HG03108 (cell line): ENCODE measurements around the gene FSTL1.

Experiments used
- ATAC-seq: cut with Tn5 transposase; IDR thresholded peaks from one replicate; pipeline ENCODE4 v1.9.1; 2021; ENCODE audit warnings: moderate library complexity; ENCODE audit not compliant: unreplicated experiment

The FSTL1 gene

DNA sequence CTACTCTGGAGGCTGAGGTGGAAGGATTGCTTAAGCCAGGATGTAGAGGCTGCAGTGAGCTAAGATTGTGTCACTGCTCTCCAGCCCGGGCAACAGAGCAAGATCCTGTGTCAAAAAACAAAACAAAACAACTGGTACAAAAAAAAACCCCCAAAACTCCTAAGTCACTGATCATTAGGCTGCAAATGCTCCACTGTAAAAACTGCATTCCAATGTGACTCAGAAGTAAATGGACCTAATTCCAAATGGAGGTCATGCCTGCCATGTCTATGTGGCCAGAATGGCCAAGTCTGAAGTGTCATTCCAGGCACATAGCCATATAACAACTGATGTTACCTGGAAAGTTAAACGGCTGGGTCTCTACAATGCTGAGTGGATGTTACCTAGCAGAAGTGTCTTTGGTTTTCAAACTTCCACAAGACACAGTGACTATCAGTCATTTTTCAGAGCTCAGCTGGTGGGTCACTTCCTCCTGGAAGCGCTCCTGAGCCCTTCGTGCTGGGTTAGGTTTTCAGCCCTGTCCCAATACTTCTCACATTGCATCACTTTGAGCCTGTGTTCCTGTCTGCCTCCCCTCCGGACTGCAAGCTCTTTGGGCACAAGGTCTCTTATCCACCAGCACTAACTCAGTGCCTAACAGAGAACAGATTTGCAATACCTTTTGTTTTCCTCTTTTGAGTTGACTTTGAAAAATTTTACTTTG lies 10.6 kb downstream of the FSTL1 start:
- ATAC-seq: no peak

DNA sequence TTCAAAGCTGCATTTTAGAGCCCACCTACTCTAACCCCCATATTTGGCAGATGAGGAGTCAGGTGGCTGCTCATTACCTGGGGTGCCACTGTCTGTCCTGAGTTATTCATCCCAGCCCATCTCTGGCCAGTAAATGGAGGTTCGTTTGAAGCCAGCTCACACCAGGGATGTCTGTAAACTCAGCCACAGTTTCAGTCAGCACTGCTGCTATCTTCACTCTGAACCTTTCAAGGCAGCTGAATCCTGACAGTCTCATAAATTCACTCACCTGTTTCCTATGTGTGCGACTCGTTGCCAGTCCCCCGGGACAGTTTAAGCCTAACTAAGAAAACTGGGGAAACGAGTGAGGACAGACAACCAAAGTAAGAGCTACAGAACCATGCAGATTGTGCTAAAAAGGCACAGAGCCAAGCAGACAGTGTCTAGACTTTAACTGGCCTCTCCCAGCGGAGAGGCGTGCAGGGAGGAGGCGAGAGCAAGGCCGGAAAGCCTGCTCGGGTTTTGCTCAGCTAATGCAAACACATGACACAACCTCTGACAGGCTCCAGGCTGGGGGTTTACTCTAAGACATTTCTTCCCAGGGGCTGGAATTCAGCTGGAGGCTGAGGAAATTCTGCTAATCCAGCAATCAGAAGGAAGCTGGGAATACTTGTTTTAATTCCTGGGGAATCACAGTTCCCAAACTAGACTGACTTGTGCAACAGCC lies 12.0 kb downstream of the FSTL1 start:
- ATAC-seq: no peak

DNA sequence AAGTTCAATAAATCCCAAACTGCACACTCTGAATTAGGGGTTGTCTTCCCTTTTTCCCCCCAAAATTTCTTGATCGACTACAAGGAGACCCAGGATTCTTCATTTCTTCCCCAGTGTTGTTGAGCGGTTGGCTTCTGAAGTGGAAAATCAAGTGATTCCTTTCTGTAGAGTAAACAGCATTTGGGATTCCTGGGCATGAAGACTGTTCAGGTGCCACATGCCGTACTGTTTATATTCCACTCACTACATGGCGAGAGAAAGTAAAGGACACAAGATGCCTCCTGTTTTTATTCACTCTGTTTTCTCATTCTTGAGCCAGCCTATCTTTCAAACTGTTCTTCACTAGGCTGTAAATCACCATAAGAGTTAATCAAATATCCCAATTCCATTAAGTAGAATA lies 12.6 kb downstream of the FSTL1 start:
- ATAC-seq: no peak

DNA sequence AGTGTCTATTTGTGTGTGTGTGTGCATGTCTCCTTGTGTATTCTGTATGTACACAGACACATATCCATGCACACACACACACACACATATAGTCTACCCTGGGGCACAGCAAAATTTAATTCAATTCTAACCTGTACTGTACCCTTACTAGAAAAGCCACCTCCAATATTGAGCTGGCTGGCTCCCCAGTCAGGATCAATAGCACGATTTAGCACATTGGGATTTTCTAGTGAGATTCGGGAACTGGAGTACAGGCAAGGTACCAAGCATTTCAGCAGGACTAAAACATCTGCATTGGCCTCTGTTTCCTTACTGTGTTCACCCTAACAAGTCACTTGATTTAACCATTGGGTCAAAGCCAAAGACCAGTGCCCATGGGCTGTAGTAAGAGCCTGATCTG lies 13.2 kb downstream of the FSTL1 start:
- ATAC-seq: no peak

DNA sequence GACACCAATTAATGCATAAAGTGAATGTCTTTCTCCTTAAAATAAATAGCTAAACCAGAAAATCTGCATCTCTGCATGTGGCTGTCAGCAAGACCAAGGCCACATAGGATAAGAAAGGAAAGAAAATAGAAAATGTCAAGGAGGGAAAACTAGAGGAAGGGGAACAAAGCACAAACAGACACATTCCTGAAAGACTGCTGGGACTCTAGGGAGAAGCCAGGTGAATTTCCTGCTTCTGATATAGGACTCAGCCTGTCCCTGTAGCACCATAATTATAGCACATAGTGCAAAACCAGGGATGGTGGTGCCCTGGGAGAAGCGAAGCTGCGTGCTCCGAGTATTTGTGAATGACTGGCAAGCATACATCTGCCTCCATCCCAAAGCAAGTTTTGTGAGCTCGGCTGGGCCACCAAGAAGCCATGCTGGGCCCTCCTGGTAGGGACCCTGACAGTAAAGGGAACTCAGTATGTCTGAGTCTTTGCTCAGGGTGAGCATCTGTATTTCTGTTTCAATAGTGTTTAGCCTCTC lies 14.2 kb downstream of the FSTL1 start:
- ATAC-seq: no peak

DNA sequence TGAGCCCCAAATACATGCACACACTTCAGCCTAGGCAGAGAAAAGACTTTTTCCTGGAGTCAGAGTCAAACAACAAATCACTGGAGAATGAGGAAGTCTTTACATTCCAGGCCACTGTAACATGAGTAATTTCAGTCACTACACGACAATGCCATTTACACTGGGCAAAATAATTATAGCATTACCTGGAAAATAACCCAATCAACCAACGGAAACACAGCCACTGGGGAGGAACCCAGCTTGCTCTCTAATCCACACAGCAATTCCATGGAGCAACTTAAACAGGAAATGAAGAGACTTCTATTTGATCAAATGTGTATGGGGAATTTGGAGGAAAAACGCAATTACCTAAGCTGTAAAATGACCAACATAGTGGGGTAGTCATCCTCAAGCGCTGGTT lies 15.2 kb downstream of the FSTL1 start:
- no peak for ATAC-seq

DNA sequence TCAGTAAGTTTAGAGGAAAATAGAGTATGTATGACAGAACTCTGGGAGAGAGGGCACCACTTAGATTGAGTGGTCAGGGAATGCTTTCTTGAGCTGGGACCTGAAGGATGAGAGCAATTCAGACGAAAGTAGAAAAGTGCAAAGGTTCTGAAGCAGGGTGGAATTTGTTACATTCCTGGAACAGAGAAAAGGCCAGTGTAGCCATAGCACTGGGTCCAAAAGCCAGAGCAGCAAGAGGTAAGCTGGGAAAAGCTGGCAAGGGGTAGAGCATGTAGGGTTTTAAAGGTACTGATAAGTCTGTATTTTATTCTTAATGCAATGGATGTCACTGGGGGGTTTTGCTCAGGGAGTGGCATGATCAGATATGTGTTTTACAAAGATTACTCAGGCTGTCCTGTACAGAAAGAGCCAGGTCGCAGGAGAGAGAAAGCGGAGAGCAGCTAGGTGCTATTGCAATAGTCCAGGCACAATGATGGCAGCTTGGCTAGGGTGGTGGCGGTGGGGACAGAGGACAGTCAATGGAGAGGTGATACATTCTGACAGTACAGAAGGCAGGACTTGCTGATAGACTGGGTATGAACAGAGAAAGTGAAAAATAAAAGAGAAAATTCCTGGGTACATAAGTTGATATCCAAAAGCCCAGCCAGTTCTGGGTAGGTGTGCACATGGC lies 17.0 kb downstream of the FSTL1 start:
- ATAC-seq: no peak

DNA sequence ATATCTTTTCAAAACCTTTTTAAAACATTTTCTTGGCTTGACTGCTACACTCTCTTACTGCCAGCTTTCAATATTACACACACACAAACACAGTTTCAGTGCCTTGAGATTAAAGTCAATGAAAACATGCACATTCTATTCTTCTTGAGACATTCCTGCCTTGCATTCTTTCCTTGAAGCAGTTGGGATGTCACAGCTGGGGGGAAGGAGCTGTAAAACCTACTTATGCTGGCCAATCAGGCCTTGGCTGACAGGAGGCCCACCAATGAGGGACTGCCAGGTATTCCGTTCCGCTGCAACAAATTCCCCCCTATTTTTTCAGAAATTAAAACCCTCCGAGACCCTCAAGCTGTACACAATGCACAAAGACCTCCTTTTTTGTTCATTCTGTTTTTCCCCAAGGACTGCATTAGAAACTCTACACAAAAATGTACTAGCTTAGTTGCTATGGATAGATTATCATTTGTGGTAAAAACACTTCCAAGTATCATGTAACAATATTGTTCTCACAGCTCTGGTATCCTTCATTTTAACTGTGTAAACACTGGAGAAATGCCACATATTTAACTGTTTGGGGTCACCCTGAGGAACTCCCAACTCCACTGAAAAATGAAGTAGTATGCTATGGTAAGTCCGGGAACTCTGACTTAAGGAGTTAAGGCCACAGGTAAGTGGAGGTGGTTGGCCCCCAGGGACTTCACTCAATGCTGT lies 18.5 kb downstream of the FSTL1 start:
- no peak for ATAC-seq

DNA sequence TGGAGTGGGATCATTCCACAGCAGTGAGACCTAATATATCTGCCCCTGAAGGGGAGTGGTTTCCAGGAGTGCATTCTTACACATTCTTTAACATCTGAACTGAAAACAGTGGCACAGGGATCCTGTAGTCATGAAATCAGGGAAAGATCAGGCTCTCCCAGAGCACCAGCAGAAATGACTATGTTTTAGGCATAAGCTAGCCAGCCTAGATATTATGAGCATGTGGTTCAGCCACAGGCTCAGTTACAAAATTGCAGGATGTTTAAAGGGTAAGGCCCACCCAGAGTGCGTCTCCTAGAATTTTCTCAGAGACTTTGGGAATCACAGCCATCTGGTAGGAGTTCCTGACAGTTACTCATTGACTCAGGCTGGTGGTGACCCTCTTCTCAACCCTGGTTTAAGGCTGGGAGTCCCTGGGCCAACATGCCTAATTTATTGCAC lies 20.9 kb downstream of the FSTL1 start:
- no peak for ATAC-seq

DNA sequence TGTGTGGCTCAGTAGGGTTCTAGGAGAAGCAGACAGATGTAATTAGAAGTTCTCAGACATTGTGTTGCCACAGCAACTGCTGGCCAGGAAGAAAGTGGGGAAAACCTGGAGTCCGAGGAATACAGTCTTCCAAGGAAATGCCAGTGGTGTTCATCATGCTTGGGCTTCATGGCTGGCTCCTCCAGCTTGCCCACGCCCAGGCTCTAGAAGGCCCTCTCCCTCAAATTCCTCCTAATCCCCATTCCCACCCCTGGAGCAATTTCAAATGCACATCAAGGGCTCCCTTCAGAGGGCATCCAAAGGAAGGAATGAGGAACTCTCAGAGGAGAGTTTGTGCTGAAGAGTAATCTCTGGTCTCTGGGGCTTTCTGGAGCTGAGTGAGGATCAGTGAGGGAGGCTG lies 21.9 kb downstream of the FSTL1 start:
- no peak for ATAC-seq

DNA sequence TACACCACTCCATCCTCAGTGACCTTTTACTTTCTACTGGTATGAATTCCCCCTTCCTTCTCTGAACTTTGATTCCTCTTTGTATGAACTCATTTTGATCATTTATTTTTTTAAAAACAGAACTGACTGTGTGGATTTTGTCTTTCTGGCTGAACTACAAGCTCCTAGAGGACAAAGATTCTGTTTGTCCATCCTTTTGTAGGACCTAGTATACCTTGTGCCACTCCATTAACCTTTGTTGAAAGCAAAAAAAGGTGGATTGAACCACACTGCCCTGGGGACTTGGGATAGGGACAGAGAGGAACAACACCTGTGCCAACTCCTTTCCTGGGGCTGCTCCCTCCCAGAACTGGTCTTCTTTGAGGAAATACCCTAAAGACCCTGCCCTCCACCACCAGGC lies 23.6 kb downstream of the FSTL1 start:
- no peak for ATAC-seq

DNA sequence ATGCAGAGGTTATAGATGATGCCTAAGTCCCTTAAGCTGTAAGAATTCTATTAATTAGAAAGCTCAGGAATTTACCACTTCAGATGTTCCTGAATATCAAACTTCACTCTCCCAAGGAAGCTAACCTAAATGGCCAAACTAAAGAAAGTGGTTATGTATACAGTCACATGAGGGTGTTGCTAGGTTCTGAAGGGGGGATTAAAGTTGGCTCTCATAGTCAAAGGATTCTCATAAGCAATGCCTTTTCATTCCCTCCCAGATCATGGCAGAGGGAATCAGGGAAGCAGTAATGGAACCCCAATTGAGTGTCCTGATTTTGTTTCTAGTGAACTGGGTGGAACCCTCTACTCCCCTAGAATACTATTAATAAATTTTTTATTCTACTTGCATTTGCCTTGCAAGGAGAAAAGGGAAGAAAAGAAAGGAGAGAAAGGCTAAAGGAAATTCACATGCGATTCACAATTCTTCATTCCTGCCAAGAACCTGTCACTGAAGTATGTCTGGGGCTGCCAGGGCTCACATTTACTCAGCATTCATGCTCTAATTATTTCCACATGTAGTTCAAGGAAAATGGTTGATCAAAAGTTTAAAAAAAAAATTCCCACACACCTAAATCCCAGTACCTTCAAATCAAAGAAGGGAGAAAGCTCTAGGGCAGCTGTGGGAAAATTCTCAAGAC lies 25.1 kb downstream of the FSTL1 start:
- ATAC-seq: no peak

DNA sequence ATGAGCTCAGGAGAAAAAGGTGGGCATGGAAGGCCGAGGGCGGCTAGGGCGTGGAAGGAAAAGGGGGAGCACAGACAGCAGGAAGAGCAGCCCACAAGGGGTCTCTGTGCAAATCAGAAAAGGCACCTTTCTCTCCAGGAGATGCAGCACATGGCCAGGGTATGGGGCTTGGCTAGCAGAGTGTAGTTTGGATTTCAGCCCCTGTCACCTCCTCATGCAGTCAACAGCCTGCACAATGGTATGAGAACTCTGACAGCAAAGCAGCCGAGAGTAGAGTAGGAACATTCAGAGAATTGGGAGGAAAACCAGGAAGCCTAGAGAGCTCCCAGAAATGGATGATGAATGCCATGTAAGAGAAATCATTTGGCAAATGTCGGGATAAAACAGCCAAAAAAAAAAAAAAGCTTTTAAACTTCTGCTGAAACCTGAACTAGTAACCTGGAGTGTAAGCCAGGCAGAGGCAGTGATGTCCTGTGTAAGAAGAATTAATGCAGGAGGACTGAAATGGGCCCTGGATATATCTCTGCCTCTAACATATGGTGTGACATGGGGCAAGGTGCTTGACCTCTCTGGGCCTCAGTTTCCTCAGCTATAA lies 25.7 kb downstream of the FSTL1 start:
- ATAC-seq: no peak

DNA sequence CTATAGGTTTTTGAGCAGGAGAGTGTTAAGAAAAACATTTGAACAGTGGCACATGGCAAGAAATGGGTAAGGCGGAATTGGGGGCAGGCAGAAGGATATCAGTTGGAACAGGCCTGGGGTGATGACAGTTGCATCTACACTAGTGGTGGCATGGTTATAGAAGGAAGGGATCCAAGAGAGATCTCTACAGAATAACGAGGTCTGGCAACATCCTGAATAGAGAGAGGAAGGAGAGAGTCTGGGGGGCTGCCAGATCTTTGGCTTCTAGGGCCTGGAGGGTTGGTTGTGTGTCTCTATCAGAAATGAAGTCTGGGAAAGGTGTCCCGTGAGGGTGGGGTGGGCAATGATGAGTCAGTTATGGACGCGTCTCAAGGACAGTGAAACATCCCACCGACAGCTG lies 26.3 kb downstream of the FSTL1 start:
- no peak for ATAC-seq

DNA sequence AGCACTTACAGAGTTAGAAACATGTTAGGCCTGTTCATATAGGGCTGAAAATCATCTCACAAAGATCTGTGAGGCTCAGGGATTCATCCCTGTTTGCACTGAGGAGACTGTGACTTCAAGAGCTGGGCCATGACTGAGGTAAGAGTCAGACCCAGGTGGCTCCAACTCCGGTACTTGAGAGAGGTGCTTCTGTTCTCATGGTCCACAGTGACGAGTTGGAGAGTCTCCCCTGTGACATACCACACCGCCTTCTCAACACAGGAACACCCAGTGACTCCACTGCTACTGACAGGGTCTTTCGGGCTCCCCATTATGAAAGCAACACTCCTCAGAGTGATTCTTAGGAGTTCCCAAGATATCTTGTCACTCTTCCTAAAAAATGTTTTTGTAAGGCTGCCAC lies 27.4 kb downstream of the FSTL1 start:
- no peak for ATAC-seq

DNA sequence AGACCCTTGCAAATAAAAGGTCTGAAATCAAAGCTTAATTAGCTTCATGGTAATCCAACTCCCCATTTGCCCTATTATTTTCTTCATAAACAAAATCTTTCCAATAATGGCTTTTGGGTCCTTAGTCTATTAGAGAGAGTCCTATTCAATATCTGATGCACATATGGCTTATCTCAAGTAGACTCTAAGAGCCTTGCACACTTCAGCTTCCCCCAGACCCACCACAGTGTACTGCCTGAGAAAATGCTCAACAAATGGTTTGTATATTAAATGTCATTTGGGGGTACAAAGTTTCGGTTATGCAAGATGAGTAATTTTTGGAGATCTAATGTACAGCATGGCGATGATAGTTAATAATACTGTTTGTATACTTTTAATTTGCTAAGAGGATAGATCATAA lies 28.9 kb downstream of the FSTL1 start:
- no peak for ATAC-seq

DNA sequence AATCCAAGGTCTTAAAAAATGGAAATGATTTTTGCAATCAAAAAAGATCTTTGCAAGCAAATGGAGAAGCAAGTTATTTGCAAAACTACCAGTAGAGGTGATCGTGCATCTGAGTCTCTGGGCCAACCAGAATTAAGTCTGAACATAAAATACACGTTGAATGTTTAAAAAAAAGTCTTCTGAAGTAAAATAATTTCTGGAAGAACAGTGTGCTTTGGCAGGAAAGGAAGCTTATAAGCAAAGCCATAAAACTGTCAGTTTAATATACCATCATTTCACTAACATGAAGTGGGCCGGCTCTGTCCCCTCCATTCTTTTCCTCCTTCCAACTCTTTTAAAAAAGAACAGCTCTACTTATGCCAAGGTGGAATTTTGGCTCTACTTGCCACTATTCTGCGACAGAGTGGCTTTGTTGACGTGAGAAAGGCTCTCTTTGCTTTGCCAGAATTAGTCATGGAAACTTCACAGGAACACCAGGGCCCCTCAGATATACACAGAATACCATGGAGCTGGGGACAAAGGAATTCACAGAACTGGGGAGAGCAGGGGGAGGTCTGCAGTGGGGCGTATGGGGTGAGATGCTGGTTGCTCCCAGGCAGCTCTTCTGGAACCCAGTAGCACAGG lies 29.8 kb downstream of the FSTL1 start:
- no peak for ATAC-seq

DNA sequence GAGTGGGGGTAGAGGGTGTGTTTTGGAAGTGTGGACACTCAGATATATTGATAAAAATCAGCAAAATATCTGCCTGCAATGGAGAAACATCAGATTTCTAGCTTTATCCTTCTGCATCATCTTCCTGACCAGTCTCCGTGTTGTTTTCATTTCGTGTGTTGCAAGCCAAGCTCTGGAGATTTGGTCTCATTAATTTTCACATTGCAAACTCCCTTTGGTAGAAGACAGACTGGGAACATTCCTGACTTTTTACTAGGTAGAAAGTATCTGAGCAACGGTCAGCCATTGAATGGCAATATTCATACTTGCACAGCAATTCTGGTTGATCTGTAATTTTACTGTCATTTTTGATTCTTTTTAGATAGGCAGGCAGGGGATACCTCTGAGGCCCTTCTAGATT lies 30.4 kb downstream of the FSTL1 start:
- no peak for ATAC-seq

DNA sequence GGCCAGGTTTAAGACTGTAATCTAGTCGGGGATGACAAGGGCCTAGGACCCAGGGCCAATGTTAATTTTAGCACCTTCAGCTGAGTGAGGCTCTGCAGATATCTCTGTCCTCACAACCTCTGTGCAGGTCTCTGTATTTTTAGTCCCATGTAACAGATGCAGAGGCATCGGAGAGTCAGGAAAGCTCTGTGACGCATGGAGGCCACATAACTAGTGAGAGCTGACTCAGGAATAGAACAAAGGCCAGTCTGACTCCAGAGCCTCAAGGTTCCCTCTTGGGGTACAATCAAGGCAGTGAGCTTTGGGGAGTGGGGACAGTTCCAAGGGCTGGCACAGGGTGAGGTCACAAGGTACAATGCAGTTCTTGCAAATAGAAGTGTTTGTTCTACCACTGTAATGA lies 31.0 kb downstream of the FSTL1 start:
- ATAC-seq: no peak
